T1000 (cell line): ENCODE data around the gene NPIPB8.
"Not testable (repeated sequence)": the region's sequence is repeated elsewhere in the genome, so short reads cannot be mapped to it uniquely, and the experiment has no call there.

Experiments used
- DNase-seq: peaks from one replicate; lab custom pipeline; 2025; ENCODE audit warnings: mixed read lengths; lab: John Stamatoyannopoulos, UW

Gene NPIPB8

GRCh38 chr16:28637765-28638164, at the start of gene NPIPB8:
Gene NPIPB8, plus strand, starts transcription at chr16:28638065. Its CDS starts 296 bp downstream, at chr16:28638361.
- DNase-seq: not testable (repeated sequence)

GRCh38 chr16:28589069-28589468, 48.8 kb upstream of the NPIPB8 start:
- no peak for DNase-seq

GRCh38 chr16:28589930-28590329, 47.9 kb upstream of the NPIPB8 start:
- DNase-seq: no peak

- no peak for DNase-seq
Observed at GRCh38 chr16:28590384-28591340, 47.2 kb upstream of the NPIPB8 start.

GRCh38 chr16:28591355-28591754, 46.5 kb upstream of the NPIPB8 start:
- DNase-seq: no peak

- no peak for DNase-seq
Observed at GRCh38 chr16:28592511-28592910, 45.4 kb upstream of the NPIPB8 start.

- no peak for DNase-seq
Observed at GRCh38 chr16:28592979-28593553, 44.8 kb upstream of the NPIPB8 start.

- not testable (repeated sequence) for DNase-seq
Observed at GRCh38 chr16:28595451-28595850, 42.4 kb upstream of the NPIPB8 start.

- no peak for DNase-seq
Observed at GRCh38 chr16:28596115-28596630, 41.7 kb upstream of the NPIPB8 start.

GRCh38 chr16:28596840-28597691, 40.8 kb upstream of the NPIPB8 start, which contains the start of gene SULT1A2:
Gene SULT1A2, minus strand, starts transcription at chr16:28597050. Its CDS starts 1,120 bp downstream, at chr16:28595930.
- DNase-seq: no peak

- no peak for DNase-seq
Observed at GRCh38 chr16:28597692-28598261, 40.1 kb upstream of the NPIPB8 start.

- DNase-seq: not testable (repeated sequence)
Observed at GRCh38 chr16:28599377-28600285, 38.2 kb upstream of the NPIPB8 start.

- not testable (repeated sequence) for DNase-seq
Observed at GRCh38 chr16:28600965-28601364, 36.9 kb upstream of the NPIPB8 start.

- not testable (repeated sequence) for DNase-seq
Observed at GRCh38 chr16:28601589-28601988, 36.3 kb upstream of the NPIPB8 start.

- DNase-seq: not testable (repeated sequence)
Observed at GRCh38 chr16:28602062-28602461, 35.8 kb upstream of the NPIPB8 start.

GRCh38 chr16:28602529-28602928, 35.3 kb upstream of the NPIPB8 start:
- no peak for DNase-seq

GRCh38 chr16:28603381-28604185, 34.3 kb upstream of the NPIPB8 start:
- DNase-seq: no peak

- DNase-seq: no peak
Observed at GRCh38 chr16:28604186-28604565, 33.7 kb upstream of the NPIPB8 start.

- no peak for DNase-seq
Observed at GRCh38 chr16:28606291-28607115, 31.4 kb upstream of the NPIPB8 start.
